Hematopoietic multipotent progenitor cell treated with erythropoietin and hydrocortisone succinate and interleukin-3 and kit ligand, for 4 days (in vitro differentiated cells): ENCODE results near the gene NTN1.

ENCODE experiments used
- DNase-seq: peaks from one replicate; pipeline ENCODE4 v3.0.0-alpha.2; 2015

The NTN1 gene

DNA sequence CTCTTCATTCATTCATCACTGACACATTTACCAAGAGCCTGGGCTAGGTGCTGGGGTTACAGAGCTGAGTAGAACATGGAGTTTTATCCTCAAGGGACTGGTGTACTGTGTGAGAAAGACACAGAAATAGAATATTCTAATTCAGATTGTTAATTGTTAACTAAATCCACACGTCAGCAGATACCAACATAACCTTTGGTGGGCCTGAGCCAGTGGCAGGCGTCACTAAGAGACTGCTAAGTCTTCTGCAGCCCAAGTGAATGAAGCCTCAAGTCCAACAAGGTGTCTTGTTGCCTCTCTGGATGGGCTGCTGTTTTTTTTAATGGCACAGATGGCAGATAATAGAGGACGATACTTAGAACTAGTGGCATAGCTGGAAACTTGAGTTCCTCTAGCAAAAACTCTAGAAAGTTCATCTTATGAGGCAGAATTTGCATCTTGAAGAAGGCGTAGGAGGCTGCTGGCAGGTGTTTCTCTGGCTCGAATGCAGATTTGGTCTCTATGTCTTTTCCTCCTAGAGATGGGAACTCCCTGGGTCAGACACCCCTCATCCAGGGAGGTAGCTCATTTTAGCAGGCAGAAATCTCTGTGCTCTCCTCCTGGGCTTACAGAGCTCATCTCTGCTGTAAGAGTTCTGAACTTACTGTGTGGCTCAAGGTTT lies 179.5 kb downstream of the NTN1 start:
- DNase-seq, result no peak

DNA sequence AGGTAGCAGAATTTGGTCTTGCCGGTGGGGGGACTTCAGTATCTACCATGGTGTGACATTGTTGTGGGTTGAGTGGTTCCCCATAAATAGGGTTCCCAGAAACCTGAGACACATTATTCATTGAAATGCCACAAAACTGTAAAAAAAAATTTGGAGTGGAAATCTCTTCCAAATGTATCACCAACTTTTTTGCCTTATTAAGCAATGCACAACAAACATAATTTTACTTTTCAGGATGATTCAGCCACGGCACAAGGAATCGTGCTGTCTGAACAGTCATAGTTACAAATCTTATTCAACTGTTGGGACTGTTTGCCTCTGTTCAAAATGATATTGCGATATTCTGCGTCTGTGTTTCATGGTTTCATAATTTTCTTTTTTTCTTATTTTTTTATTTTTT lies 181.2 kb downstream of the NTN1 start:
- DNase-seq, result no peak

DNA sequence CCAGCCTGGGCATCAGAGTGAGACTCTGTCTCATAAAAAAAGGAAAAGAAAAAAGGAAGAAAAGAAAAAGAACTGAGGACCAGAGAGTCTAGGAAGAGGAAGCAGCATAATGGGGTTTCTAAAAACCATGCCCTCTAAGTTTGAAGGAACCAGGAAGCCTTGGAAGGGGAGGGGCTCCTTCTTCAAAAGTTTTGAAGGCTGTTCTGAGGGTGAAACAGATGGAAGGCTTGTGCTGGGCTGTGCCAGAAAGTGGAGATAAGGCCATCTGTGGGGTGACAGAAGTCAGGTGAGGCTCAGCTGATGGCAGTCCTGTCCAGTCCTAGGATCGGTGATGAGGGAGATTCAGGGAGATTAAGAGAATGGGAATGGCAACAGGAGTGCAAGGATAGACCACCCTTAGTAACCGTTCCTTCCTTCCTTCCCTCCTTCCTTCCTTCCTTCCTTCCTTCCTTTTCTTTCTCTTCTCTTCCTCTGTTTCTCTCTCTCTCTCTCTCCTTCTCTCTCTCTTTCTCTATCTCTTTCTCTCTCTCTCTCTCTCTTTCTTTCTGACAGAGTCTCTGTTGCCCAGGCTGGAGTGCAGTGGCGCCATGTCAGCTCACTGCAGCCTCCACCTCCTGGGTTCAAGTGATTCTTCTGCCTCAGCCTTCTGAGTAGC lies 182.6 kb downstream of the NTN1 start:
- DNase-seq, result peak; percentile 55

DNA sequence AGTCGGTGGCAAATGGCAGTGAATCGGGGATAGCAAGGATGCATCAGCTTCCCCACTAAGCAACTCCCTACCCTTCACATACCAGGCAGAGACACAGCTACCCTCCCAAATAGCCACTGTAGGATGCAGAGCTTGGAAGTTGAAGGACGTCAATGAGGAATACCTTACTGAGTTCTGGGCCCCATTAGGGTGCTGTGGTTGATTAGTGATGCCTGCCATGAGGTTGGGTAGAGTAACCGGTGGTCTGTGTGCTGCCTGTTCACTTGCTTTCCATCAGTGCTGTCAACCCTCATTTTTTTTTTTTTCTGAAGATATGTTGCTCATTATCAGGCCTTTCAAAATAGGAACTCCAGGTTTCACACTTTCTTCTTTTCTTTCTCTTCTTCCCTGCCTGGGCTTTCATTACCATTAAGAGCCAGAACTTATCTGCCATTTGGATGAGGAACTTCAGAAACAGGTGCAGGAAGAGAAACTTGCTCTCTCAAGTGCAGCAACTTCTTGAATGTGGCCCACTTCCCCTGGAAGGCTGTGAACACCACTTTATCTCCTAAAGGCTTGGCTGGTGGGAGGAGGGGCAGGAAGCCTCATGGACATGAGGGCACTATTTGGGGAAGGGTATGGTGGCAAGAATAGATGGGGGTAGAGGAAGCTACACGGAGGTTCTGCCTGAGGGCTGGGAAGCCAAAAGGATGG lies 183.5 kb downstream of the NTN1 start:
- peak; percentile 35 for DNase-seq

DNA sequence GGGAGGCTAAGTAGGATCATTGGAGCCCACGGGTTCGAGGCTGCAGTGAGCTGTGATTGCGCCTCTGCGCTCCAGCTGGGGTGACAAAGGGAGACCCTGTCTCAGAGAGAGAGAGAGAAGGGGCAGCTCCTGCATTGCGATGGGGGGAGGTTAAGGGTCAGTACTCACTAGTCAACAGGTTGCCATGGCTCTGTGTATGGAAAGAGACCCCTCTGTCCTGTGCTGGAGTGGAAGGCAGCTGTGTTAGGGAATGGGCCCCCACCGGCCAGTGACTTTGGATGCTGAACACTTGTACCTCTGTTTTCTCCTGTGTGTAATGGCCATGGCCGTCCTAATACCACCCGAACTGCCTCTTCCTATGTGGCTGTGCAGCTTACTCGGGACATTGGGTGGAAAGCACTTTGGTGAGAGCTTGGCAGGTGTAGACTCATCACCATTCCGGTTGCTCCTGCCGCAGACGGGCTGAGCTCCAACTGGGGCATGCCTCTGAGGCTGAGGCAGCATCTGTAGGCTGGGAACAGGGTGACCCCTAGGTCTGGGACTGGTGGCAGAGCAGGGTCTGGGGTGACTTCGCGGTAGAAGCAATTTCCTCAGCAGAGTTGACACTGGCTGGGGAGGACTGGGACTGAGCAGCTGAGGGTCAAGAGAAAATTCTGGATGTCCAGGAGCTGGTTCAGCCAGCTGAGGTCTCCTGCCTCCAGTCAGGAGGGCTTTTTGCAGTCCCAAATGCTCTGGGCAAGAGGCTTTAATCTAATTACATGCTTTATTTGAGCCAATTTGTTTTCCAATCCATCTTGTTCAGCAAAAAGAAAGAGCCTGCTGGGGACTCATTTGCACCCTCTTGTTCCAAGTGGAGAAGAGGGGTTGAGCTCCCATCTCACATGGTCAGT lies 184.5 kb downstream of the NTN1 start:
- no peak for DNase-seq

DNA sequence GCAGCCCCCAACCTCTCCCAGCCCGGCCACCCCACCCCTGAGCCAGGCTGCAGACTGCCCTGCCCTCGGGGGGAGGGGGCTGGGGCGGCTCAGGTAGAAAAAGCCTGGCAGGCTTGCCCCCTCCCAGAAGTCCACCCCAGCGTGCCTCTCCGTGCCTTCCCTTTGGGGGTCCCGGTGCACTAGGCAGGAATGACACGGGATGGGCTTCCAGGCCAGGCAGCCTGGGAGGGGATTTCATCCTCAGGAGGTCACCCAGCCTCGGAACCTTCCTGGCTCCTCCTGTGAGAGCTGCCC lies 185.0 kb downstream of the NTN1 start:
- no peak for DNase-seq

DNA sequence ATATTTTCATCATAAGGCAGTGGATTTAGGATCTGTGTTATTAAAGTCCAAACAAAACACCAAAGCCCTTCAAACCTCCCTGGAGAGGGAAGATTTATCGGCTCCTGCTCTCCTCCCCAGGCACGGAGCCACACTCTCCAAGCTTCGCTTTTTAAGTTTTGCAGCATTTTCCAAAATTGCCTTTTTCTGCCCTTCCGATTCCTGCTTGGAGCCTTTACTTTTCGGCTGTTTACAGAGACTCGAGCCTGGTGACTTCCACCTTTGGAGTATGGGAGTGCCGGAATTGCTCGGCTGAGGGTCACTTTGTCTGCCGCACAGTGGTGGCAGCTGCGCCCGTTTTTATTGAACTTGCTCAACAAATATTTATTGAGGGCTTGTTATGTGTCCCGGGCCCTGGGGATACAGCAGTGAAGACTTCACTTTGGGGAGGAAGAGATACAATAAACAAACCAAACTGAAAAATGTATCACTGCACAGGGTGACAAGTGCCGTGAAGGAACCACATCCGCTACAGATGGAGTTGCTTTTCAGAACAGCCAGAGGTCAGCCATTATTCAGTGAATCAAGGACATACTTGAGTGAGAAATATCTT lies 185.5 kb downstream of the NTN1 start:
- DNase-seq, result no peak

DNA sequence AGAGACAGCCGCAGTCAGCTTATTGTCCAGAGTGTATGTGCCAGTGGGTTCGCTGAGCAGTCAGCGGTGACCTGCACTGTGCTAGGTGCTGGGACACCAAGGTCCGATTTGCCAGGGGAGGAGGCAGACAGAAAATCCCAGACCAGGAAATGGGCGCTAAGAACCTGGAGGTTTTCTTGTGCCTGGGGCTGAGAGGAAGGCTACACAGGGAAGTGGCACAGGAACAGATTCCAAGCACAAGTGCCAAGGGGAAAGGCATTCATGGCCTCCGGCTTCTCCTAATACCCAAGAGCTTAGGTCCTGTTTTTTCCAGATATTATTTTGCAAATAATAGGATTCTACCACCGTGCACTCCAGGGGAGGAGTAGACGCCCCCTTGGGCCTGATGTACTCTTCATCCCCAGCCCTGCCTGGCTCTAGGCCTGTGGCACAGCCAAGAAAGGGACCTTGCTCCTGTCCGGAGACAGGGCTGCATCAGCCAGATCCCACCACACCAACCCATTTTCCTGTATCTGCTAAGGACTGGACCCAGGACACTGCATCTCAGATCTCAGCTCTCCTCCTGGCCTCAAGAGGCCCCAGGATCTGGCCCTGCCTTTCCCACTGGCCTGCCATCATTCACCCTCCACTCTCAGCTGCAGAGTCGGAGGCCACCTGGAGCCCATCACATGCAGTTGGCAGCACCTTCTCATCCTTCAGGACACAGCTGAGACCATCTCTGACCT lies 187.2 kb downstream of the NTN1 start:
- DNase-seq, result no peak

DNA sequence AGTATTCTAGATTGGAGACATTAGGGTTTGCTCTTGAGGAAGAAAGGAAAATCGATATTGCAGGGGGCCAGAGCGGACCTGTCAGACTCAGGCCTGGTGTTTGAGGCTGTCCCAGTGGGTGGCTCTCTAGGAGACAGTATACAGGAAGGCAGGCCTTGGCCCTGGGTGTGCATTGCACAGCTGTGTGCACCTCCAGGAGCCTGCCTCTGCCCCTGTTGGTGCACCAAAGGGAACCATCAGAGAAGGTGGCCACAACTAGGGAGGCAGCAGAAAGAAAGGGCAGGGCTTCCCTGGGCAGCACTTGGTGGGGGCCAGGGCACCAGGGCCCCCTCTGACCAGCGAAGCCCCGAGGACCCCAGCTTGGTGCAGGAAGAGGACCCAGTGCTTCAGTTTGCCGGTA lies 188.0 kb downstream of the NTN1 start:
- DNase-seq, result no peak

DNA sequence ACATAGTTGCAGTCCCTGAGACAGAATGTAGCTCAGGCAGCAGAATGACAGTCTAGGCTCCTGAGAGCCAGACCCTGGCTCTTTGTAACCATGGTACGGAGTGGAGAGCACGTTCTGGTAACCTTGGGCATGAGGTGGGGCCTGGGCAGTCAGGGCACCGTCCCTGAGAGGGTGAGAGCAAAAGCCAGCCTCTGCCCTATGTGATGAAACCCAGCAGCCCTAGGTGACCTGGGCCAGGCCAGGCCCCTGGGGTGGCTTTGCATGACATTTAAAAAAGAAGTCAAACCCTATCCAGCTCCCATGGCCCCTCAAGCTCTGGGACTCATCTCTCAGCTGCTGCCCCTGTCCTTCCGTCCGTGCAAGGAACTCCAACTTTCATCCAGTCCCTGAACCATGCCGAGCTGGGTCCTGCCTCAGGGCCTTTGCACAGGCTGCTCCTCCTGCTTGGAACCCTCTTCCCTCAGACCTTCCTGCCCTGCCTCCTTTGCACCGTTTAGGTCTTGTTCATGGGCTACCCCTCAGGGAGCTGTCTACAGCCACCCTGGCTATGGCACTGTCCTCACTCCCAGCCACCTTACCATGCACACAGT lies 188.6 kb downstream of the NTN1 start:
- no peak for DNase-seq

DNA sequence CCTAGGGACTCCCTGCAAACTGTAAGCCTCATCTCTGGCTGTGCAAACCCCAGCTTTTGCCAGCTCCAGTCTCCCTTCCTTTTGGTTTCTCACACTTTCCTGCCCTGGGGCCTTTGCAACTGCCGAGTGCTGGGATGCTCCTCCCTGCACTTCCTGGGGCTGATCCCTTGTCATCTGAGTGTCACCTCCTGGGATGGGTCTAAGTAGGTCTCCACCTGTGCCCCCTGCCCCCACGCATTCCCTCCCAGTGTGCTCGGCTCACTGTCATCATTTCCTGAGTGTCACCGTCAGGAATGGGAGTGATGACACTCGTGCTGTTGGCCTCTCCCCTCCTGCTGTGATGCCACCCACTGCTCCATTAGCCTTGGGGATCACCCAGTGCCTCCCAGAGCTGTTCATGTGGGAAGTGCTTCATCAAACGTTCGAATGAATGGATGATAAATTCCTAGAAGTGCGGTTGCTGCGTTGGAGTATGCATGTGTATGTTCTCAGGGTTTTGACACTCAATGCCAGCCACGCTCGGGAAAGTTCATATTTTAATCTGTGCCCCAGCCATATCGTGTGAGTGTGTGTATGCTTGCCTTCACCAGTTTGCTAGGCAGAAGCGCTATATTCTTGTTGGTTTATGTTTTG lies 189.9 kb downstream of the NTN1 start:
- DNase-seq, result no peak

DNA sequence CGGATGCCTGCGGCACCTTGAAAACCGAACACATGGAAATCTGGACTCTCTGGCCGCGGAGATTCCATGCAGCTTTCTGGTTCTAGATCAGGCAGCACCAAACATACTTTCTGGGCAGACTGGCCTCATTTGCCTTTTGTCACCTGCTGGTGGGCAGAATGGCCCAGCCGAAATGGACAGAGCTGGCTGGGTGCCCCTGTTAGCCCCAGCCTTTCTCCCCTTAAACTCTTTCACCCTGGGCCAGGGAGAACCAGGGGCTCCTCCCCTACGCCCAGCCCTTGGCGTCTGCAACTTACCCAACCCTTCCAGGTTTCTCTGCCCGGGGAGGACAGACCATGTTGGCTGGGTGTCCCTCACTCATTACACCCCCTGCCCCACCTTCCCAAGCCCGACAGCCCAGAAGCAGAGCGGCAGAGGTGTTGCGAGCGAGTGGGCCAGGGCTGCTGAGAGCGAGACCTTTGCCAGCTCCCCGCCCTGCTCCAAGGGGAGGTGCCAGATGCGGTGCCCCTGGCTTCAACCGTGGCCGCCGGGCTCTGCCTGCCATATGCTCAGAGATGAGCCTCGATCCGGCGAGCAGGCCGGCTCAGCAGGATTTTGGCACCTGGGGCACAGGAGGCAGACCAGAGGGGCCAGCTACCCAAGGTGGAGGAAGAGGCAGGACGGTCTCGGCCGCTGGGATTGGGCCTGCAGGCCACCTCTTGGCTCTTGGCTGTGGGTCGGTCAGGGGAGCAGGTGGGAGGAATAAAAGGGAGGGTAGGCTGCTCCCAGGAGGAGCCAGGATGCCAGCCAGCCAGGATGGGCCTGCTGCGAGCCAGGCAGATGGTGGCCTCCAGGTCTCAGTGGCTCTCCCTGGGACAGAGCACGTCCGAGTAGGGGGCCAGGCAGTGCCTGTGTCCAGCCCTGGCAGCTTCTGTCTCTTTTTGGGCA lies 191.3 kb downstream of the NTN1 start:
- DNase-seq, result no peak

DNA sequence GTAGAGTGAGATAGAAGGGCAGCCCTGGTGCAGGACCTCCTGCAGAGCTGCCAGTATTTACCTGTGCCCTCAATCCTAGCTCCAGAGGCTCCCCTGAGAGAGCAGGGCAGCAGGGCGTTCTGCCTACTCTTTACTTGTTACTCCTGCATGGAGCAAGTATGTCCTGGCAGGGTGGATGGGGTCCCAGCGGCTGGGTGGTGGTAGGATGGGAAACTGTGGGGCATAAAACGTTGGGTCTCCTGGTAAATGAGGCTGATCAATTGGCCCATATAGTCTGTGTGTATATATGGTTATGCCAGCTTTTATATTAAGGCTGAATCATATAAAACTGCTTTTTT lies 192.0 kb downstream of the NTN1 start:
- DNase-seq, result no peak

DNA sequence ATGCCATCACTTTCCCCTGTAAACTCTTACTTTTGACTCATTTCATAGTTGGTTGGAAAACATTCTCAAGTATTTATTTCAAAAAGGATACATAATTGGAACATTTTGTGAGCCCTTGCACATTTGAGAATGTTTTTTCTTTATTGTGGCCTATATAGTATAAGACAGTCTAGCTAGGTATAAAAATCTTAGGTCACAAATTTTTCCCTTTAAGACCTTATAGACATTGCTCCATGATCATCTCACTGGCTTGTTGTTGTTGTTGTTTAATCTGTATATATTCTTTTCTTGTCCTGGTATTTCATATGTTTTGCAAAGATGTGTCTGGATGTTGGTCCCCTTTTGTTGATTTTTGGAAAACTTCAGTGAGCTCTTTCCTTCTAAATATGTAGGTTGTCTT lies 194.2 kb downstream of the NTN1 start:
- no peak for DNase-seq

DNA sequence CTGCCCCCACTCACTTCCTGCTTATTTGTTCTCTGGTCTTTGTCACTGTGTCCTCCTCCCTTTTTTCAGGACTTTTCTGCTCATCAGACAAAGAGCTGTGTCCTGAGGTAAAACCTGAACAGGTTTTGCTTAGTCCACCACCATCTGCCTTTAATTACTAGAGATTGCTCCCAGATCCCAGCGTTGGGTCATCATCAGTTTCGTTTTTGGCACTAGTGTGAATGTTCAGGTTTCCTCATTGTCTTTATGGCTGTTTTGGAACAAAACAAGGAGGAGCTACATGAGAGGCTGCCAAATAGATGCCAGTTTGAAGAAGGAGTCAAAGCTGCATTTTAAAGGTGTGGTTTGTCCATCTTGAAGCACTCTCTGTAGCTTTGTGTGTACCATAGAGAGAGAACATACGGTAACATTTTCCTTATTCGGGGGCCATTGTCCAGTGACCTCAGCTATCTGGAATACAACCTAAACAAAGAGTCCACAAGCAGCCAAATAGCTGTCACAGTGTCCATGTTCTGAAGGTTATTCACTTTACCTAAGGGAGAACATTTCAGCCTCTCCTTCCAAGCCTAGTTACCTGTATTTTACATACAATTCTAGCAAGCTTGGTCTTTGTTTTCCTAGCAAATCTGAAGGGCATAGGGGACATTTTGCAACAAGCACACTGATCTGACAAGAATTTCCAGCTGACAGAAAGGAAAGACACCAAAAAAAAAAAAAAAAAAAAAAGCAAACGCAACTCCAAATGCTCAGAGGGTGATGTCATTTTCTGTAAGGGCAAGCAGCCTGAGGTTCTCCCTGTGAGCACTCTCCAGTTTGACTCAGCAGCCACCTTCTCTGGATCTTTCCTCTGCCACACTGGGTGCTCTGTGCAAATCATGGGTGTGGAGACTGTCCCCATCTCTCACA lies 196.1 kb downstream of the NTN1 start:
- DNase-seq, result no peak

DNA sequence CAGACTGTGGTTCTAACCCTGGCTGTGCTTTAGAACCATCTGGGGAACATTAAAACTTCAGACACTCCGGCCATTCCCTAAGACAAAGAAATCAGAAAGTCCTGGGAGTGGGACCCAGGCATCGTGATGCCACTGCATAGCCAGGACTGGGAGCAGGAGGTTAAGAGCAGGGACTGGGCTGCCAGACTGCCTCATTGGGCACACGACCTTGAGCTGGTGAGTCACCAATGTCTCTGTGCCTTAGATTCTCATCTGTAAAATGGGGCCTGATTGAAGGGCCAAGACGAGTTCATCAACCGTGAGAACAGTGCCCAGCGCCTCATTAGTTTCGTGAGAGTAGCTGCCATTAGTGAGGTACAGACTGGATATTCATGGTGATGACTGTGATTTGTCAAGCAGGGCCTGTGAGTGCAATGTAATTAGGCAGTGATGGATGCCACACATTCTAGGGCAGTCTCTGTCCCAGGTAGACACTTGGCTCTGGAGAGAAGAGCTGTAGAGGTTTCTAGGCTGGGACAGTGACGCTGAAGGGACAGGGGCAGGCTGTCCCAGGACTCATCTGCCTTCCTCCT lies 196.8 kb downstream of the NTN1 start:
- DNase-seq, result no peak

DNA sequence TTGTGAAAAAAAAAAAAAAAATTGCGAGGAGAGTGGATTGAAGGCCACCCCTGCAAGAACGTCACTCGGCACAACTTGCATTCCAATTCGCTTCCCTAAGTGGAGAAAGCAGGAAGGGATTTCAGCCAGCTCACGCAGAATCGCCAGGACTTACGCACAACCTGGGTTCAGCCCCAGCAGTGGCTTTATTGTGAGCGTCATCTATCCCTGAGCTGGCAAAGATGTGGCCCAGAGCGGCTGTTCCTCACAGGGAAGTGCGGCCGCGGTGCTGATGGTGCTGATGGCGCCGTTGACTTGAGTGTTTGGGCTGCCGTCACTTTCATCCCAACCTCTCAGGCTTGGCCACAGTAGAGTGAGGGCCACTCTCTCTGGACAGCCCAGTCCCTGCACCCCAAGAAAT lies 197.6 kb downstream of the NTN1 start:
- no peak for DNase-seq

DNA sequence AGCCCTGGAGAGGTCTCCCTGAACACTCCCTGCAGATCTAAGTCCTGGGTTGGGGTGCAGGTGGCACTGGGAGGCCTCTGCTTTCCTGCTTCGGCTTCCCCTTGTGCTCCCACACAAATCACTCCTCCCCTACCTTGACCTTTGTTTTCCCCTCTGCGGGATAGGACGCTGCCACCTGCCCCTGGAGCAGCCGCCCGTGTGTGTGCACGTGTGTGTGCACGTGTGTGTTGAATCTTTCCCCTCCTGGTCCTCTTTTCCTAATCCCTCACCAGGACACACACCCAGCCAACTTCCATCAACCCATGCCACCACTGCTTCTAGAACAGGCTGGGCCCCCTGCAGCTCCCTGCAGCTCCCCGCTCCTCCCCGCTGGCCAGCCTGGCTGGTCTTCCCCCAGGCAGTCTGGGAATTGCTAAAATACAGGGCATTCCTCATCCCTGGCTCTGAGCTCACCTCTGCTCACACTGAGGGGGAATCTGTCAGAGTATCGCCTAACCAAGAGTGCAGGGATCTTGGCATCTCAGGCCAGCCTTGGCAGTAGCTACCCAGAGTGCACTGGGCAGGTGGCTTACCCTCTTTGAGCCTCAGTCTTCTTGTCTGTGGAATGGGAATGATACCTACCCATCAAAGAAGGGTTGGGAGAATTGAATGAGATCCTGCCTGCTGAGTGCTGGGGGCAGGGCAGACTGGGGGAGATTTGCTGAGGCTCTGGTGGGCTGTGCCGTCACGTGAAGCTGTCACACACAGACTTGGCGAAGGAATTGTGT lies 198.5 kb downstream of the NTN1 start:
- DNase-seq, result no peak
